Measurements from ENCODE around the gene PRKCSH. TPM values are rescaled to one million over a fixed set of nuclear protein-coding genes. Genes with fewer than 3 reads are reported as not detected.

Gene PRKCSH
- total RNA-seq, 1 experiment from 2014 or later: 425 TPM

DNA sequence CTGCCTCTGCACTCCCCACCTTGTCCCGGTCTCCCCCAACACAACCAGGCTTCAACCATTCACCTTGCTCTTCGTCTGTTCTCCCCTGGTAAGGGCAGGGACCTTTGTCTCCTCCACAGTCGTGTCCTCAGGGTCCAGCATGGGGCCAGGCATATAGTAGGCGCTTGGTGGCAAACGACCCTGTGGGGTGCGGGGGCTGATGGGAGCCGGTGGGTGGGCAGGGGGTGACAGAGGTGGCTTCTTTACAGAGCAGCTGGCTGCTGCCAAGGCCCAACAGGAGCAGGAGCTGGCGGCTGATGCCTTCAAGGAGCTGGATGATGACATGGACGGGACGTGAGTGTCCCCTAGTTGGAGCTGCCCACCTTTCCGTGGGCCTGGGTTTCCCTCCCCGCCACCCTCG is 9.7 kb downstream of the PRKCSH start:
- no peaks in the 10 kb centered on the region for H3K4me1 ChIP-seq (ENCODE audit: control insufficient read depth in 1 of 2, insufficient read depth in 2 of 2, low read length in 2 of 2)
- peaks cover 23% of the 10 kb centered on the region; the same call in 1 of the 2 replicates for H3K79me2 ChIP-seq (ENCODE audit: insufficient read depth, low read length)
- H2AFZ ChIP-seq (ENCODE audit: low read depth, low read length, poor library complexity, severe bottlenecking): no peak overlapping the region
- RAD21 ChIA-PET (ENCODE audit: low non-redundant PET in 1 of 2, low total read pairs in 2 of 2, uncharacterized antibody in 2 of 2, unreplicated experiment in 2 of 2): interaction anchor here in 1 of 2 experiments (0.7 kb wide), 1 partner anchor 61 kb away, joined by 3 read pairs; the partner anchor contains the start of gene EPOR
- no peak overlapping the region for H3K9ac ChIP-seq (ENCODE audit: low read length)
- H3K9me2 ChIP-seq (ENCODE audit: insufficient read depth): no peaks in the 10 kb centered on the region
- no peaks in the 10 kb centered on the region for H3K9me3 ChIP-seq (ENCODE audit: control insufficient read depth in 1 of 2, insufficient read depth in 1 of 2, low read depth in 1 of 2, low read length in 2 of 2)
- H3K27me3 ChIP-seq (ENCODE audit: insufficient read depth, low read length): no peaks in the 10 kb centered on the region
- no TSS peak for BruUV-seq (replicated peaks)
- no peak overlapping the region for H3K27ac ChIP-seq (ENCODE audit: low read depth, low read length)
- CTCF ChIA-PET: interaction anchor here (0.6 to 3.0 kb wide), 5 partner anchors 62 to 610 kb away, joined by 3 to 18 read pairs (median 4); partner anchors contain the start of gene SWSAP1
- H4K20me1 ChIP-seq (ENCODE audit: insufficient read depth): no peaks in the 10 kb centered on the region
- no peak overlapping the region for H3K4me3 ChIP-seq (replicated peaks in 1 of 2; ENCODE audit: low read depth in 1 of 2, low read length in 2 of 2)
- ATAC-seq (no peak), DNase-seq (ENCODE audit: low read depth, low spot score) (no peak)
- intact Hi-C loops (cut with micrococcal nuclease): no loop called here
- POLR2A ChIA-PET: interaction anchor here (1.1 kb wide), 1 partner anchor 64 kb away, joined by 5 read pairs; no protein-coding TSS in a partner anchor
- TF ChIP-seq, protein P1, sequence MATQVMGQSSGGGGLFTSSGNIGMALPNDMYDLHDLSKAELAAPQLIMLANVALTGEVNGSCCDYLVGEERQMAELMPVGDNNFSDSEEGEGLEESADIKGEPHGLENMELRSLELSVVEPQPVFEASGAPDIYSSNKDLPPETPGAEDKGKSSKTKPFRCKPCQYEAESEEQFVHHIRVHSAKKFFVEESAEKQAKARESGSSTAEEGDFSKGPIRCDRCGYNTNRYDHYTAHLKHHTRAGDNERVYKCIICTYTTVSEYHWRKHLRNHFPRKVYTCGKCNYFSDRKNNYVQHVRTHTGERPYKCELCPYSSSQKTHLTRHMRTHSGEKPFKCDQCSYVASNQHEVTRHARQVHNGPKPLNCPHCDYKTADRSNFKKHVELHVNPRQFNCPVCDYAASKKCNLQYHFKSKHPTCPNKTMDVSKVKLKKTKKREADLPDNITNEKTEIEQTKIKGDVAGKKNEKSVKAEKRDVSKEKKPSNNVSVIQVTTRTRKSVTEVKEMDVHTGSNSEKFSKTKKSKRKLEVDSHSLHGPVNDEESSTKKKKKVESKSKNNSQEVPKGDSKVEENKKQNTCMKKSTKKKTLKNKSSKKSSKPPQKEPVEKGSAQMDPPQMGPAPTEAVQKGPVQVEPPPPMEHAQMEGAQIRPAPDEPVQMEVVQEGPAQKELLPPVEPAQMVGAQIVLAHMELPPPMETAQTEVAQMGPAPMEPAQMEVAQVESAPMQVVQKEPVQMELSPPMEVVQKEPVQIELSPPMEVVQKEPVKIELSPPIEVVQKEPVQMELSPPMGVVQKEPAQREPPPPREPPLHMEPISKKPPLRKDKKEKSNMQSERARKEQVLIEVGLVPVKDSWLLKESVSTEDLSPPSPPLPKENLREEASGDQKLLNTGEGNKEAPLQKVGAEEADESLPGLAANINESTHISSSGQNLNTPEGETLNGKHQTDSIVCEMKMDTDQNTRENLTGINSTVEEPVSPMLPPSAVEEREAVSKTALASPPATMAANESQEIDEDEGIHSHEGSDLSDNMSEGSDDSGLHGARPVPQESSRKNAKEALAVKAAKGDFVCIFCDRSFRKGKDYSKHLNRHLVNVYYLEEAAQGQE (IDR thresholded peaks at IDR 0.05; ENCODE audit: low read depth): no peak
- TF ChIP-seq, protein P2, sequence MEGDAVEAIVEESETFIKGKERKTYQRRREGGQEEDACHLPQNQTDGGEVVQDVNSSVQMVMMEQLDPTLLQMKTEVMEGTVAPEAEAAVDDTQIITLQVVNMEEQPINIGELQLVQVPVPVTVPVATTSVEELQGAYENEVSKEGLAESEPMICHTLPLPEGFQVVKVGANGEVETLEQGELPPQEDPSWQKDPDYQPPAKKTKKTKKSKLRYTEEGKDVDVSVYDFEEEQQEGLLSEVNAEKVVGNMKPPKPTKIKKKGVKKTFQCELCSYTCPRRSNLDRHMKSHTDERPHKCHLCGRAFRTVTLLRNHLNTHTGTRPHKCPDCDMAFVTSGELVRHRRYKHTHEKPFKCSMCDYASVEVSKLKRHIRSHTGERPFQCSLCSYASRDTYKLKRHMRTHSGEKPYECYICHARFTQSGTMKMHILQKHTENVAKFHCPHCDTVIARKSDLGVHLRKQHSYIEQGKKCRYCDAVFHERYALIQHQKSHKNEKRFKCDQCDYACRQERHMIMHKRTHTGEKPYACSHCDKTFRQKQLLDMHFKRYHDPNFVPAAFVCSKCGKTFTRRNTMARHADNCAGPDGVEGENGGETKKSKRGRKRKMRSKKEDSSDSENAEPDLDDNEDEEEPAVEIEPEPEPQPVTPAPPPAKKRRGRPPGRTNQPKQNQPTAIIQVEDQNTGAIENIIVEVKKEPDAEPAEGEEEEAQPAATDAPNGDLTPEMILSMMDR (IDR thresholded peaks at IDR 0.05 in 2 of 3, conservative IDR thresholded peaks at IDR 0.05 in 1 of 3; ENCODE audit: borderline replicate concordance in 1 of 3, insufficient read depth in 1 of 3, low read depth in 2 of 3, low read length in 2 of 3): no peak
- TF ChIP-seq RAD21 (IDR thresholded peaks at IDR 0.05; ENCODE audit: low read depth) (no peak), SRF (IDR thresholded peaks at IDR 0.05; ENCODE audit: low read depth) (no peak), SIN3A (IDR thresholded peaks at IDR 0.05; ENCODE audit: low read depth) (no peak), YY1 (IDR thresholded peaks at IDR 0.05; ENCODE audit: extremely low read depth, insufficient replicate concordance, low read depth, low read length) (no peak), ZNF274 (IDR thresholded peaks at IDR 0.05; ENCODE audit: low read depth, low read length) (no peak), CBX3 (IDR thresholded peaks at IDR 0.05; ENCODE audit: low read depth) (no peak), SP1 (IDR thresholded peaks at IDR 0.05; ENCODE audit: low read depth) (no peak), CEBPB (IDR thresholded peaks at IDR 0.05; ENCODE audit: low read depth) (no peak), ZFX (IDR thresholded peaks at IDR 0.05) (no peak)
- TF ChIP-seq, protein P3, sequence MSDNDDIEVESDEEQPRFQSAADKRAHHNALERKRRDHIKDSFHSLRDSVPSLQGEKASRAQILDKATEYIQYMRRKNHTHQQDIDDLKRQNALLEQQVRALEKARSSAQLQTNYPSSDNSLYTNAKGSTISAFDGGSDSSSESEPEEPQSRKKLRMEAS (IDR thresholded peaks at IDR 0.05): no peak
- TF ChIP-seq, protein P4, sequence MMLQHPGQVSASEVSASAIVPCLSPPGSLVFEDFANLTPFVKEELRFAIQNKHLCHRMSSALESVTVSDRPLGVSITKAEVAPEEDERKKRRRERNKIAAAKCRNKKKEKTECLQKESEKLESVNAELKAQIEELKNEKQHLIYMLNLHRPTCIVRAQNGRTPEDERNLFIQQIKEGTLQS (IDR thresholded peaks at IDR 0.05): no peak
- no peak overlapping the region for H3K4me2 ChIP-seq (ENCODE audit: low read length)
- H3K36me3 ChIP-seq (ENCODE audit: control insufficient read depth in 1 of 2, insufficient read depth in 2 of 2, low read length in 2 of 2): peaks cover 30 to 58% of the 10 kb centered on the region in 2 experiments; a peak in 3 of 4 replicates

All from HCT116 (cell line).